GM11168 (cell line): Measurements from ENCODE around the gene CASP3.

Source experiments
- in situ Hi-C: fragments of 300-500 bp; cut with MboI; formaldehyde crosslinking; loops from one replicate; pipeline ENCODE4 v1.12.0; 2022; ENCODE audit warnings: low sequenced_read_pairs; ENCODE audit not compliant: unreplicated experiment

CASP3 gene

GRCh38 chr4:184649026-184649970, at the start of gene CASP3, which contains the start of gene PRIMPOL:
CASP3 (minus strand) TSS chr4:184649447; CDS start chr4:184638453, 10,994 bp downstream.
PRIMPOL (plus strand) TSS chr4:184649738; CDS start chr4:184657141, 7,403 bp downstream.
- in situ Hi-C loops = no loop called here

GRCh38 chr4:184697956-184698355, 48.7 kb upstream of the CASP3 start:
- in situ Hi-C loops = no loop called here

- in situ Hi-C loops = no loop called here
Observed at GRCh38 chr4:184695178-184695896, 46.1 kb upstream of the CASP3 start.

- in situ Hi-C loops = no loop called here
Observed at GRCh38 chr4:184694412-184694956, 45.2 kb upstream of the CASP3 start.

- in situ Hi-C loops = no loop called here
Observed at GRCh38 chr4:184693056-184693455, 43.8 kb upstream of the CASP3 start.

GRCh38 chr4:184689681-184690080, 40.4 kb upstream of the CASP3 start:
- in situ Hi-C loops = no loop called here

GRCh38 chr4:184688447-184688846, 39.2 kb upstream of the CASP3 start:
- in situ Hi-C loops = no loop called here

- in situ Hi-C loops = no loop called here
Observed at GRCh38 chr4:184688005-184688404, 38.8 kb upstream of the CASP3 start.

- in situ Hi-C loops = no loop called here
Observed at GRCh38 chr4:184684491-184685189, 35.4 kb upstream of the CASP3 start.

- in situ Hi-C loops = no loop called here
Observed at GRCh38 chr4:184681916-184682315, 32.7 kb upstream of the CASP3 start.

GRCh38 chr4:184680698-184681097, 31.5 kb upstream of the CASP3 start:
- in situ Hi-C loops = no loop called here

- in situ Hi-C loops = no loop called here
Observed at GRCh38 chr4:184675821-184676492, 26.7 kb upstream of the CASP3 start.

GRCh38 chr4:184675018-184675417, 25.8 kb upstream of the CASP3 start:
- in situ Hi-C loops = no loop called here

GRCh38 chr4:184674011-184674410, 24.8 kb upstream of the CASP3 start:
- in situ Hi-C loops = no loop called here

GRCh38 chr4:184672741-184673140, 23.5 kb upstream of the CASP3 start:
- in situ Hi-C loops = no loop called here

GRCh38 chr4:184671101-184671500, 21.9 kb upstream of the CASP3 start:
- in situ Hi-C loops = no loop called here

- in situ Hi-C loops = no loop called here
Observed at GRCh38 chr4:184669251-184669650, 20.0 kb upstream of the CASP3 start.

GRCh38 chr4:184668511-184669114, 19.4 kb upstream of the CASP3 start:
- in situ Hi-C loops = no loop called here

GRCh38 chr4:184668096-184668495, 18.8 kb upstream of the CASP3 start:
- in situ Hi-C loops = no loop called here
